Muscle of leg (tissue), 11 donors: ENCODE measurements around the gene HERC4. TPM values are rescaled to one million over a fixed set of nuclear protein-coding genes. Genes with fewer than 3 reads are reported as not detected.

ENCODE experiments used
- DNase-seq: peaks from one replicate; pipeline ENCODE4 v3.0.0; 2013
- H3K27ac ChIP-seq: one replicate; pipeline ENCODE4 v1.5.1; 2013; ENCODE audit warnings: mild to moderate bottlenecking, low read length, control low read depth
- H3K27me3 ChIP-seq: one replicate; pipeline ENCODE4 v1.6.1; 2013; ENCODE audit warnings: low read length; ENCODE audit not compliant: control insufficient read depth, insufficient read depth
- H3K36me3 ChIP-seq: one replicate; pipeline ENCODE4 v1.6.1; 2013; ENCODE audit warnings: low read length; ENCODE audit not compliant: control insufficient read depth, insufficient read depth
- H3K4me1 ChIP-seq: one replicate; pipeline ENCODE4 v1.6.1; 2013; ENCODE audit warnings: low read length; ENCODE audit not compliant: control insufficient read depth, insufficient read depth
- H3K4me3 ChIP-seq: one replicate; pipeline ENCODE4 v1.5.1; 2013; ENCODE audit warnings: low read length, control low read depth
- H3K9me3 ChIP-seq: replicated peaks from 2 replicates; pipeline ENCODE4 v1.6.1; 2013; ENCODE audit warnings: low read depth, low read length; ENCODE audit not compliant: control insufficient read depth
- WGBS: methylation state at CpG from one replicate; pipeline ENCODE4 v1.1.5; 2013; ENCODE audit warnings: missing lambda C conversion rate; ENCODE audit not compliant: insufficient coverage; 5-methylcytosine and 5-hydroxymethylcytosine counted together
- polyA plus RNA-seq, 8 donors: library from polyadenylated mRNA; unstranded; fragments of 120-200 nt; gene quantifications; one replicate each; pipeline versions ENCODE4 v1.2.1 to v1.2.3, GENCODE V29; 2013; ENCODE audit warnings: inconsistent platforms in 1 of 8, low replicate concordance in 1 of 8; ENCODE audit not compliant: insufficient read length in 8 of 8, insufficient read depth in 1 of 8
- total RNA-seq: library from RNA; stranded (reverse); fragments of 120-200 nt; gene quantifications from one replicate; pipeline ENCODE4 v1.2.4, GENCODE V29; 2013

The HERC4 gene
- total and polyA plus RNA-seq, 9 donors = 25.1 to 36.4 (median 28.5) TPM

GRCh38 chr10:68067029-68067428, 8.1 kb downstream of the HERC4 start:
- H3K27ac ChIP-seq = no peak overlapping the region
- H3K36me3 ChIP-seq = peaks cover 2% of the 10 kb centered on the region
- no peaks in the 10 kb centered on the region for H3K27me3 ChIP-seq
- no peak overlapping the region for H3K4me3 ChIP-seq
- DNase-seq = no peak
- no peaks in the 10 kb centered on the region for H3K4me1 ChIP-seq
- no CpG with 5 or more reads among the region's 4 CpGs for WGBS
- no peaks in the 10 kb centered on the region for H3K9me3 ChIP-seq

GRCh38 chr10:68053553-68053952, 21.5 kb downstream of the HERC4 start:
- no CpG with 5 or more reads among the region's 3 CpGs for WGBS
- Histone ChIP-seq H3K9me3 (no peaks in the 10 kb centered on the region), H3K4me3 (no peak overlapping the region), H3K4me1 (no peaks in the 10 kb centered on the region), H3K27me3 (no peaks in the 10 kb centered on the region), H3K36me3 (peaks cover 3% of the 10 kb centered on the region), H3K27ac (no peak overlapping the region)
- no peak for DNase-seq

- no peaks in the 10 kb centered on the region for H3K27me3 ChIP-seq
- H3K9me3 ChIP-seq = no peaks in the 10 kb centered on the region
- DNase-seq = no peak
- no peaks in the 10 kb centered on the region for H3K4me1 ChIP-seq
- no peak overlapping the region for H3K27ac ChIP-seq
- no peak overlapping the region for H3K4me3 ChIP-seq
- no peaks in the 10 kb centered on the region for H3K36me3 ChIP-seq
- no CpG with 5 or more reads among the region's 2 CpGs for WGBS
Observed at GRCh38 chr10:68052463-68052862, 22.6 kb downstream of the HERC4 start.

- Histone ChIP-seq H3K36me3 (peaks cover 4% of the 10 kb centered on the region), H3K4me3 (no peak overlapping the region), H3K27ac (no peak overlapping the region), H3K4me1 (no peaks in the 10 kb centered on the region), H3K9me3 (no peaks in the 10 kb centered on the region), H3K27me3 (no peaks in the 10 kb centered on the region)
- 82% methylated on average over 3 of the region's 8 CpGs for WGBS
- no peak for DNase-seq
Observed at GRCh38 chr10:68049289-68050078, 25.6 kb downstream of the HERC4 start.

- H3K36me3 ChIP-seq = peaks cover 4% of the 10 kb centered on the region
- no CpG with 5 or more reads among the region's 3 CpGs for WGBS
- H3K4me1 ChIP-seq = no peaks in the 10 kb centered on the region
- no peak overlapping the region for H3K4me3 ChIP-seq
- no peaks in the 10 kb centered on the region for H3K27me3 ChIP-seq
- H3K27ac ChIP-seq = no peak overlapping the region
- no peak for DNase-seq
- no peaks in the 10 kb centered on the region for H3K9me3 ChIP-seq
Observed at GRCh38 chr10:68047554-68048327, 27.3 kb downstream of the HERC4 start.

- WGBS = no CpG with 5 or more reads among the region's 1 CpG
- DNase-seq = no peak
- Histone ChIP-seq H3K36me3 (peaks cover 6% of the 10 kb centered on the region), H3K27me3 (no peaks in the 10 kb centered on the region), H3K27ac (no peak overlapping the region), H3K4me3 (no peak overlapping the region), H3K9me3 (no peaks in the 10 kb centered on the region), H3K4me1 (no peaks in the 10 kb centered on the region)
Observed at GRCh38 chr10:68047122-68047521, 28.0 kb downstream of the HERC4 start.

GRCh38 chr10:68046642-68047041, 28.4 kb downstream of the HERC4 start:
- no CpG with 5 or more reads among the region's 5 CpGs for WGBS
- DNase-seq = no peak
- no peak overlapping the region for H3K27ac ChIP-seq
- no peak overlapping the region for H3K4me3 ChIP-seq
- H3K4me1 ChIP-seq = no peaks in the 10 kb centered on the region
- H3K9me3 ChIP-seq = no peaks in the 10 kb centered on the region
- H3K27me3 ChIP-seq = no peaks in the 10 kb centered on the region
- H3K36me3 ChIP-seq = peaks cover 6% of the 10 kb centered on the region

GRCh38 chr10:68043030-68043429, 32.1 kb downstream of the HERC4 start:
- Histone ChIP-seq H3K27ac (no peak overlapping the region), H3K9me3 (no peaks in the 10 kb centered on the region), H3K27me3 (no peaks in the 10 kb centered on the region), H3K36me3 (peaks cover 6% of the 10 kb centered on the region), H3K4me3 (no peak overlapping the region), H3K4me1 (no peaks in the 10 kb centered on the region)
- DNase-seq = no peak

GRCh38 chr10:68032113-68032512, 43.0 kb downstream of the HERC4 start:
- H3K36me3 ChIP-seq = peaks cover 8% of the 10 kb centered on the region
- DNase-seq = no peak
- no CpG with 5 or more reads among the region's 2 CpGs for WGBS
- no peaks in the 10 kb centered on the region for H3K27me3 ChIP-seq
- H3K9me3 ChIP-seq = no peaks in the 10 kb centered on the region
- H3K4me1 ChIP-seq = no peaks in the 10 kb centered on the region
- H3K27ac ChIP-seq = no peak overlapping the region
- no peak overlapping the region for H3K4me3 ChIP-seq

GRCh38 chr10:68027429-68027828, 47.7 kb downstream of the HERC4 start:
- Histone ChIP-seq H3K27ac (no peak overlapping the region), H3K27me3 (no peaks in the 10 kb centered on the region), H3K4me3 (no peak overlapping the region), H3K9me3 (no peaks in the 10 kb centered on the region), H3K4me1 (no peaks in the 10 kb centered on the region), H3K36me3 (peaks cover 10% of the 10 kb centered on the region)
- DNase-seq = no peak
- 100% methylated on average over 2 of the region's 9 CpGs for WGBS
